GM12878 (cell line): Measurements from ENCODE around the gene TCP11X2.
"Not testable (repeated sequence)": the region's sequence is repeated elsewhere in the genome, so short reads cannot be mapped to it uniquely, and the experiment has no call there.

Source experiments
- CHD1 ChIP-seq: IDR thresholded peaks from 2 replicates; pipeline ENCODE4 v1.6.1; 2012; ENCODE audit warnings: low read depth, low read length, improper control_type of control experiment
- POLR2A ChIP-seq: IDR thresholded peaks from 2 replicates; pipeline ENCODE4 v1.6.1; 2011; ENCODE audit warnings: low read depth, mild to moderate bottlenecking, low read length
- POLR2AphosphoS5 ChIP-seq: IDR thresholded peaks from 2 replicates; pipeline ENCODE4 v1.6.1; 2011; ENCODE audit warnings: mild to moderate bottlenecking, low read length, inconsistent platforms
- RCOR1 ChIP-seq: conservative IDR thresholded peaks from 2 replicates; pipeline ENCODE4 v1.6.1; 2012; ENCODE audit warnings: low read depth, low read length, improper control_type of control experiment

GRCh38 chrX:102414493-102414892, 57.1 kb downstream of the TCP11X2 start:
- not testable (repeated sequence) for TF ChIP-seq POLR2A, POLR2AphosphoS5, CHD1, RCOR1
